GM19395 (cell line): ENCODE data around the gene SERTAD2.

ENCODE experiments used
- ATAC-seq: cut with Tn5 transposase; IDR thresholded peaks from one replicate; pipeline ENCODE4 v1.9.1; 2021; ENCODE audit warnings: mild to moderate bottlenecking, moderate library complexity; ENCODE audit not compliant: unreplicated experiment

Gene SERTAD2

GRCh38 chr2:64587561-64587960 is 66.2 kb downstream of the SERTAD2 start:
- ATAC-seq = no peak

GRCh38 chr2:64586883-64587481 is 66.7 kb downstream of the SERTAD2 start:
- no peak for ATAC-seq

- ATAC-seq = no peak
Measured at GRCh38 chr2:64586054-64586453, 67.7 kb downstream of the SERTAD2 start.

GRCh38 chr2:64582774-64583340 is 70.9 kb downstream of the SERTAD2 start:
- peak; percentile 95 for ATAC-seq

GRCh38 chr2:64581777-64582539 is 71.8 kb downstream of the SERTAD2 start:
- peak; percentile 40 for ATAC-seq
